AG09309 (cell line): ENCODE data around the gene TMEM184B.

ENCODE experiments used
- DNase-seq: peaks from one replicate; pipeline ENCODE4 v3.0.0-alpha.2; 2010; ENCODE audit warnings: low read depth
- H3K4me3 ChIP-seq: 2 replicates; pipeline ENCODE4 v1.5.1; 2011; ENCODE audit warnings: mild to moderate bottlenecking, low read depth, low read length, moderate library complexity; ENCODE audit not compliant: control insufficient read depth
- TF ChIP-seq, protein P1 (sequence below): IDR thresholded peaks from 2 replicates; pipeline ENCODE4 v1.5.1; 2011; ENCODE audit warnings: mild to moderate bottlenecking, low read depth, low read length, inconsistent platforms; ENCODE audit not compliant: insufficient read depth, control insufficient read depth; ENCODE audit errors: missing control alignments

Gene TMEM184B

DNA sequence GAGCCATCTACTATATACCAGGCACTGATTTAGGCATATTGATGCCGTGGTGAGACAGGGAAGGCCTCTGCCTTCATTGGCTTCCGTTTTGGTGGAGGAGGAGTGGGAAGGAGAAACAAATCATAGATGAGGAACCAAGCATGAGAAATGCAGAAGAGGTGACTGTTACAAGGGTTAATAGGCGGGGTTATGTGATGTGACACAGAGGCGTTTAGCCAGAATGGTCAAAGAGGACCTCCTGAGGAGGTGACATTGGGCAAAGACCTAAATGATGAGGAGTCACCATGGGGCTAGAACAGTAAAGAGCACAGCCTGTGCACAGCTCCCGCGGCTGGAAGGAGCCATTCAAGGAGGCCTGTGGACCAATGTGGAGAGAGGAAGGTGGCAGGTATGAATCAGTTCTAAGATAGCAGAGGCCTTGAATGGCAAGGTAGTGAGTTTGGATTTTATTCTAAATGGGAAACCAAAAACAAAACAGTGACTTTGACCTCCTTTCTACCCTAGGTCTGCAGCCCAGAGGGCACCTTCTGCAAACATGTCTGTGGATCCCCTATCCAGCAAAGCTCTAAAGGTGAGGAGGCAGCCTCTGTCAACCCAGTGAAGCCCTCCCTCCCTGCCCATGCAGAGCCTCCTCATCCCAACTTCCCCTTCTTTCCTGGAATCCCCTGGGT, 59.4 kb downstream of the TMEM184B start:
- DNase-seq: no peak
- H3K4me3 ChIP-seq: no peak overlapping the region
- TF ChIP-seq, protein P1, sequence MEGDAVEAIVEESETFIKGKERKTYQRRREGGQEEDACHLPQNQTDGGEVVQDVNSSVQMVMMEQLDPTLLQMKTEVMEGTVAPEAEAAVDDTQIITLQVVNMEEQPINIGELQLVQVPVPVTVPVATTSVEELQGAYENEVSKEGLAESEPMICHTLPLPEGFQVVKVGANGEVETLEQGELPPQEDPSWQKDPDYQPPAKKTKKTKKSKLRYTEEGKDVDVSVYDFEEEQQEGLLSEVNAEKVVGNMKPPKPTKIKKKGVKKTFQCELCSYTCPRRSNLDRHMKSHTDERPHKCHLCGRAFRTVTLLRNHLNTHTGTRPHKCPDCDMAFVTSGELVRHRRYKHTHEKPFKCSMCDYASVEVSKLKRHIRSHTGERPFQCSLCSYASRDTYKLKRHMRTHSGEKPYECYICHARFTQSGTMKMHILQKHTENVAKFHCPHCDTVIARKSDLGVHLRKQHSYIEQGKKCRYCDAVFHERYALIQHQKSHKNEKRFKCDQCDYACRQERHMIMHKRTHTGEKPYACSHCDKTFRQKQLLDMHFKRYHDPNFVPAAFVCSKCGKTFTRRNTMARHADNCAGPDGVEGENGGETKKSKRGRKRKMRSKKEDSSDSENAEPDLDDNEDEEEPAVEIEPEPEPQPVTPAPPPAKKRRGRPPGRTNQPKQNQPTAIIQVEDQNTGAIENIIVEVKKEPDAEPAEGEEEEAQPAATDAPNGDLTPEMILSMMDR: no peak

DNA sequence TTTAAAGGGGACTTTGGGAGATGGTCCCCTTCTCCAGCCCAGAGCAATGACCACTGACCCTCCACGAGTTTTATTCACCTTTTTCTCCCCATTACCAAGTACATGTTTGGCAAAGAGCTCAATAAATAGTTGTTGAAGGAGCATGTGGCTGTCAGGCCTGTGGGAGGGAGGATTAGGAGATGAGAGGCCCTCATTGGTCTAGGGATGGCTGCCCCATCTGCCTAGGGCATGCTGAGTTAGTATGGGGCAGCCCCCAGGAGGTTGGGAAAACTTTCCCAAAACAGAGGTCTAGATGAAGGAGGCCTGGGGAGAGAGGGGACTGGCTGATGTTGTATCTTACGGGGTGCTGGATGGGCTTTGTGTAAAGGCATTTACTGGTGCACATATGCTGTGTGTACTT, 60.4 kb downstream of the TMEM184B start:
- no peak for DNase-seq
- TF ChIP-seq, protein P1: no peak
- no peak overlapping the region for H3K4me3 ChIP-seq

DNA sequence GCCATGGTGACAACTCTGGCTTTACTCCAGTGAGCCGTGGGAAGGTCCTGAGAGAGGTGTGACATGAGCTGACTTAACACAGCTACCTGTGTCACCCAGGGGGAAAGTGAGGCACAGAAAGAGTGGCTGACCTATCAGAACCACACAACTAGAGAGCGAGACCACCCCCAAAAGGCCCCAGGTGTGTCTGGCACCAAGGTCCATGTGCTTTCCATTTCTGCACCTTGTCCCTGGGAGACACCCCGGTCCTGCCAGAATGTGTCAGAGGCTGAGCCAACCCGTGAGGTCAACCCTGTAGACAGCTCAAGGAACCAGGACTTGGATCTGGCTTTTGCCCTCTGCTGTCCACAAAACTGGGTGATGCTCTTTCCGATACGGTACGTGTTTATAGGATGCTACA, 61.3 kb downstream of the TMEM184B start:
- DNase-seq: no peak
- TF ChIP-seq, protein P1: no peak
- H3K4me3 ChIP-seq: no peak overlapping the region

DNA sequence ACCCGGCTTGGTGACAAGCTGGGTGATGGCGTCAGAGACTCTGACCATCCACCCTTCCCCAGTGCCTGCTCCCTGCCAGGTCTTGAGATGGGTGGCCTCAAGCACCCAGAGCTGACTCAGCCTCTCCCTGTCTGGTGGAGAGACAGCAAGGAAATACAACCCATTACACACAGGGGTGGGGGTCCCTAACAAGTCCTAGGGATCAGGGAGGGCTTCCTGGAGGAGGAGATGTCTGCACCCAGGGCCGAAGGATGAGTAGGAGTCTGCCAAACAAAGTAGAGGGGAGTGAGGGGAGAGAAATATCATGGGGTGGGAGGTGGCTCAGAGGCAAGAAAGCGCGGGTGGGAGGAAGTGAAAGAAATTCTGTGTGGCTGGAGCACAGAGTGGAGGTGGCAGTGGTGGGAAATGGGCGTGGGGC, 64.2 kb downstream of the TMEM184B start:
- no peak for DNase-seq
- TF ChIP-seq, protein P1: no peak
- H3K4me3 ChIP-seq: no peak overlapping the region

DNA sequence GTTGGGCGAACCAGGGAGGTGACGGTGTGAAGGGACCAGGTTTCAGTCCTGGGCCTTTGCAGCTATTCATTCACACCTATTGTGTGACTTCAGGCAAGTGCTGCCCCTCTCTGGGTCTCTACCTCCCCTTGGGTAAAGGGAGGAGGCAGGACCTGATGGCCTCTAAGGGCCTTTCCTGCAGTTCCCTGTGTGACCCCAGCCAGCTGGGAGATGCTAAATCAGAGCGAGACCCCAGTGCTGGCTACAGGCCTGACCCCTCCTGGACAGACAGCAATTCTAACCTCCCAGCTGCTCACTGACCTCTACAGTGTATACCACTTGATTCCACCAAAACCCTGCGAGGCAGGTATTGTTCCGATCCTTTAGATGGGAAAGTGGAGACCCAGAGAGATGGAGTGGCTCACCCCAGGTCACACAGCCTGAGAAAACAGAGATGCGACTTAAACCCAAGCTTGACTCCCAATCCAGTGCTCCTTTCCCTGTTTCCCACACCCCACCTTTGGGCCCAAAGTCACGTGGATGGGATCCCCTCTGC, 64.8 kb downstream of the TMEM184B start:
- TF ChIP-seq, protein P1: no peak
- no peak for DNase-seq
- no peak overlapping the region for H3K4me3 ChIP-seq

DNA sequence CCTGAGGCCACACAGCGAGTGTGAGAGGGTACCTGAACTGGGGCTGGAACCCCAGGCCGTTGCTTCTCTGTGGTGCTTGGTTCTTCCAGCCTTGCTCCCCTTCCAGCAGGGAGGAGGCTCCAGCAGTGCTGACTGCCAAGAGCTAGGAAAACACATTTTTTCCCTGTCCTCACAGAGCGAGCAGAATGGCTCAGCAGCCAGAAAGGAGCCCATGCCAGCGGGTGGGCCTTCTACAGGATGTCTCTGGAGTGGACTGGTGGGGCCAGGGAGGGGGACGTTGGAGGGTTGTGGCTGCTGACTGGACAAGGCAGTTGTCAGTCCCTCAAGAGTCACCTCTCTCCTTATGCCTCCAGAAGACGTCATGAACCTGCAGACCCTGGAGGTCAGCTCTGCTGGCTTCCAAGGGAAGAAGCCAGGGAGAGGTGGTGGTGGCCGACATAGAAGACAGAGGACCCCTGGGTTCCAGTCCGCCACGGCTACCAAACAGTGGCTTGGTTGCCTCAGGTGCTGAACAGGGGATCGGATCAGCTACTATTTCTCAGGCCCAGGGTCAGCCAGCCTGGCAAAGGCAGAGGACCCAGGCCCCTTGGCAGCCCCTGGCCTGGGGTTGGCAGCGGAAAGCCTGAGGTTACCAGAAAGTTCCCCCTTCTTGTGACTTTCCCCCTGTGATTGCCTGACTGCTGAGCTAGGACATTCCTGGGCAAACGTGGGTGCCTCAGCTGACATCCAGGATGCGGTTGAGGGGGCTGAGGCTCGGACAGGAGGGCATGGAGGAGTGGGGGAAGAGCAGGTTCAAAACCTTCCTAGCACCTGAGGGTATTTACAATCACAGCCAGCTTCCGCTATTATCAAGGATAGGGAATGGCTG, 67.3 kb downstream of the TMEM184B start:
- H3K4me3 ChIP-seq: peak overlapping the region; percentile 5
- peak; percentile 66 for DNase-seq
- TF ChIP-seq, protein P1: no peak
